Activated naive CD8-positive, alpha-beta T cell treated with anti-CD3 and anti-CD28 coated beads for 36 hours (primary cell): ENCODE measurements around the gene MTX1. TPM values are rescaled to one million over a fixed set of nuclear protein-coding genes. Genes with fewer than 3 reads are reported as not detected.
A peak's percentile ranks its signal among the peaks of the same experiment; 100 is the strongest.
"Not testable (repeated sequence)": the region's sequence is repeated elsewhere in the genome, so short reads cannot be mapped to it uniquely, and the experiment has no call there.

Experiments
- DNase-seq: peaks from one replicate; pipeline ENCODE4 v3.0.0; 2021
- H3K27ac Mint-ChIP-seq: one replicate; pipeline ENCODE4 v1.8.0; 2022; ENCODE audit warnings: mild to moderate bottlenecking, moderate library complexity, mixed read lengths
- H3K27me3 Mint-ChIP-seq: one replicate; pipeline ENCODE4 v1.8.0; 2022; ENCODE audit warnings: mild to moderate bottlenecking, mixed read lengths
- H3K36me3 Mint-ChIP-seq: one replicate; pipeline ENCODE4 v1.8.0; 2021; ENCODE audit warnings: mild to moderate bottlenecking, mixed read lengths
- H3K4me1 Mint-ChIP-seq: one replicate; pipeline ENCODE4 v1.8.0; 2021; ENCODE audit warnings: mixed read lengths
- H3K4me3 Mint-ChIP-seq: one replicate; pipeline ENCODE4 v1.8.0; 2022; ENCODE audit warnings: mild to moderate bottlenecking, moderate library complexity, mixed read lengths
- H3K9me3 Mint-ChIP-seq: one replicate; pipeline ENCODE4 v1.8.0; 2022; ENCODE audit warnings: mixed read lengths
- total RNA-seq, 2 experiments: library from RNA; stranded (reverse); gene quantifications; one replicate each; pipeline ENCODE4 v1.2.3, GENCODE V29; 2021

MTX1 gene
- total RNA-seq, 2 experiments from 2014 or later, result 68.0 to 72.5 TPM

DNA sequence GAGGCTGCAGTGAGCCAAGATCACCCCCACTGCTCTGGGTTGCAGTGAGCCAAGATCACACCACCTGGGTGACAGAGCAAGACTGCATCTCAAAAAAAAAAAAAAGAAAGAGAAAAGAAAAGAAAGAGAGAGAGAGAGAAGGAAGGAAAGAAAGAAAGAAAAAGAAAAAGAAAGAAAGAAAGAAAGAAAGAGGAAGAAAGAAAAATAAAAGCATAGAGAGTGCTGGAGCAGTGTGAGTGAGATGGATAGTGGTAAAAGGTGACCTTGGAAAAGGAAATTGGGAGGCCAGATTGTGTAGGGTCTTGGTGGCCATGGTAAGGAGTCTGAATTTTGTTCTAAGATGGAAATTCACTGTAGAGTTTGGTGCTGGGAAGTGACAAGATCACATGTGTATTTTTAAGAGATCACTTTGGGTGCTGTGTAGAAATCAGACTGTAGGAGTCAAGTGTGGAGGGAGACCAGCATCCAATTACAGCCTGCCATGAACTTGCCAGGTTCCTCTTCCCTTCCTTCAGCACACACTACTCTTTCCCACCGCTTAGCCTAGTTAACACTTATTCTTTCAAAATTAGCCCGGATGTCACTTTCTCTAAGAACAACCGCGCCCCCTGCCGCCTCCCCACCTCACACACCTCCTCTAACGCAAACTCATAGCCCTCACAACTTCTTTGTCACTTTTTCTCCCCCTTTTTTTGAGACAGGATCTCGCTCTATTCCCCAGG is 17.9 kb downstream of the MTX1 start:
- Mint-ChIP-seq H3K4me3 (peak overlapping the region; percentile 95), H3K36me3 (peaks cover 12% of the 10 kb centered on the region), H3K27ac (peak overlapping the region; percentile 97), H3K9me3 (no peaks in the 10 kb centered on the region), H3K4me1 (peaks cover 22% of the 10 kb centered on the region), H3K27me3 (no peaks in the 10 kb centered on the region)
- peak; percentile 74 for DNase-seq

DNA sequence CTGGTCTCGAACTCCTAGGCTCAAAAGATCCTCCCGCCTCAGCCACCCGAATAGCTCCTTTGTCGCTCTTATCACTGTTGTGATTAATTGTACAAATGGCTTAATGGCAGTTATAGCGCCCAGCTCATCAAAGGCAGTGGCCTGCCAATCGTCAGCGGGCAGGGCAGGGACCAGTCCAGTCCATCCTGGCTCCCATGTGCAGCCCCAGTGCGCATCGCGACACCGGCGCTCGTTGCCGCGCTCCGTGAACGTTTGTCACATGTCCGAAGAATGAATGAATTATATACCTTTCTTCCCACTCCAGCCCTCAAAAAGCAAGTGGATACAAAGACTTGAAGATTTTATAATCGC is 18.4 kb downstream of the MTX1 start:
- DNase-seq, result peak; percentile 67
- H3K4me3 Mint-ChIP-seq, result peak overlapping the region; percentile 95
- peaks cover 12% of the 10 kb centered on the region for H3K36me3 Mint-ChIP-seq
- peak overlapping the region; percentile 97 for H3K27ac Mint-ChIP-seq
- H3K4me1 Mint-ChIP-seq, result peaks cover 22% of the 10 kb centered on the region
- no peaks in the 10 kb centered on the region for H3K9me3 Mint-ChIP-seq
- H3K27me3 Mint-ChIP-seq, result no peaks in the 10 kb centered on the region

GRCh38 chr1:155227261-155228095 is 19.0 kb downstream of the MTX1 start:
- H3K27me3 Mint-ChIP-seq, result no peaks in the 10 kb centered on the region
- no peaks in the 10 kb centered on the region for H3K9me3 Mint-ChIP-seq
- peaks cover 12% of the 10 kb centered on the region for H3K36me3 Mint-ChIP-seq
- peaks cover 22% of the 10 kb centered on the region for H3K4me1 Mint-ChIP-seq
- DNase-seq, result peak; percentile 99
- H3K4me3 Mint-ChIP-seq, result peak overlapping the region; percentile 95
- peak overlapping the region; percentile 97 for H3K27ac Mint-ChIP-seq

DNA sequence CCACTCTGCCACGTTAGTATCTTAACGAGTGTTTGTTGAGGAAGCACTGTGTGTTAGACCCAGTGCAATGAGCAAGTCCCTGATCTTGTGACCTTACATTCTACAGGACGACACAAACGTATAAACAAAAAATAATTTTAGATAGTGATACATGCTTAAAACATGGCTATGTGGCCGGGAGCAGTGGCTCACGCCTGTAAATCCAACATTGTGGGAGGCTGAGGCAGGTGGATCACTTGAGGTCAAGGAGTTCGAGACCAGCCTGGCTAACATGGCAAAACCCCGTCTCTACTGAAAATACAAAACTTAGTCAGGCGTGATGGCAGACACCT is 19.6 kb downstream of the MTX1 start:
- peak overlapping the region; percentile 95 for H3K4me3 Mint-ChIP-seq
- DNase-seq, result no peak
- H3K27ac Mint-ChIP-seq, result peak overlapping the region; percentile 97
- no peaks in the 10 kb centered on the region for H3K9me3 Mint-ChIP-seq
- peaks cover 22% of the 10 kb centered on the region for H3K4me1 Mint-ChIP-seq
- H3K36me3 Mint-ChIP-seq, result peaks cover 12% of the 10 kb centered on the region
- no peaks in the 10 kb centered on the region for H3K27me3 Mint-ChIP-seq

GRCh38 chr1:155231302-155231701 is 22.8 kb downstream of the MTX1 start:
- H3K9me3 Mint-ChIP-seq, H3K4me3 Mint-ChIP-seq, H3K27ac Mint-ChIP-seq, H3K27me3 Mint-ChIP-seq, H3K36me3 Mint-ChIP-seq, DNase-seq: not testable (repeated sequence)
- H3K4me1 Mint-ChIP-seq, result peaks cover 12% of the 10 kb centered on the region

DNA sequence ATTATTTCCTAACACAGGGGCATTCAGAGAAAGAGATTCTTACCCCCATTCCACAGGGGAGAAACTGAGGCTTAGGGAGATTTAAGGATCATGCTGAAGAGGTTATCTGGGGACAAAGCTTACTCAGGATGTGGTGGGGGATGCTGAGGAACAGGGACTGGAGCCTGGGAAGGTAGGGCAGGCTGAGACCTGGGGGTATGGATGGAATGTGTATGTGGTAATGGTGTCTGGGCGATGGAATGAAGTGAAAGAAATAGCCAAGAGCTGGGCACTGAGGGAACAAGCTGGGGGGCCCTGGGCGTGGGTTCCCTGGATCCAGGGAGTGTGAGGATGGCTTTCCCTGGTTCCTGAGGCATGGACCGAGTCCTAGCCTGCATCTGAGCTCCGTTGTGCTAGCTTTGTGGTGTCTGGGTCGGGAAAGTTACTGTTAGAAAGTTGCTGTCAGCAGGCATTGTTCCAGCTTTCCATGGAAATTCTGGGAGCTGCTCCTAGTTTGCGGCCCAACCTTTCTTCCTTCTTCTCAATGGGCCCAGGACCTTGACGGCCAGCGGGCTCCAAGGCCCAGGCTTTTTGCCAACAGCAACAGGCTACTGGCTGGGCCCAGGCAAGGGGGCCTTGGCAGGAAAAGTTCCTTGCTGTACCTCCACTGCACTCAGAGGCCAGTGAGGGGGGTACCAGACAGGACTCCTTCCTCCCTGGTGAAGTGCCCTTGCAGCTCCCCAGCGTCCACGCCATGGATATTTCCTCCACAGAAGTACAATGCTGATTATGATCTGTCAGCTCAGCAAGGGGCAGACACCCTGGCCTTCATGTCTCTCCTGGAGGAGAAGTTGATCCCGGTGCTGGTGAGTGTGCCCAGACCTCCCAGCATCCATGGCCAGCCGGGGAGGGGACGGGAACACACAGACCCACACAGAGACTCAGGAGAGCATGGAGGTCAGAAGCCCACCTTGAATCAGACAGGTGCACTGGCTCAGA is 23.8 kb downstream of the MTX1 start:
- H3K27ac Mint-ChIP-seq, H3K9me3 Mint-ChIP-seq, H3K4me1 Mint-ChIP-seq, H3K36me3 Mint-ChIP-seq, H3K27me3 Mint-ChIP-seq, H3K4me3 Mint-ChIP-seq, DNase-seq: not testable (repeated sequence)

GRCh38 chr1:155233502-155233901 is 25.0 kb downstream of the MTX1 start:
- not testable (repeated sequence) for DNase-seq, H3K27ac Mint-ChIP-seq, H3K27me3 Mint-ChIP-seq, H3K4me3 Mint-ChIP-seq, H3K4me1 Mint-ChIP-seq, H3K9me3 Mint-ChIP-seq, H3K36me3 Mint-ChIP-seq

GRCh38 chr1:155235375-155235774 is 26.9 kb downstream of the MTX1 start:
- H3K27me3 Mint-ChIP-seq, H3K27ac Mint-ChIP-seq, H3K36me3 Mint-ChIP-seq, H3K4me3 Mint-ChIP-seq, H3K9me3 Mint-ChIP-seq, DNase-seq, H3K4me1 Mint-ChIP-seq: not testable (repeated sequence)

GRCh38 chr1:155236451-155236850 is 28.0 kb downstream of the MTX1 start:
- Mint-ChIP-seq H3K27me3 (no peaks in the 10 kb centered on the region), H3K4me3 (no peak overlapping the region), H3K9me3 (no peaks in the 10 kb centered on the region), H3K4me1 (peaks cover 9% of the 10 kb centered on the region), H3K27ac (no peak overlapping the region), H3K36me3 (peaks cover 4% of the 10 kb centered on the region)
- no peak for DNase-seq

- Mint-ChIP-seq H3K27ac (peak overlapping the region; percentile 82), H3K4me3 (peak overlapping the region; percentile 83), H3K4me1 (peaks cover 31% of the 10 kb centered on the region), H3K36me3 (peaks cover 24% of the 10 kb centered on the region), H3K27me3 (peaks cover 4% of the 10 kb centered on the region), H3K9me3 (no peaks in the 10 kb centered on the region)
- peak; percentile 58 for DNase-seq
Measured at GRCh38 chr1:155241069-155241679, 32.7 kb downstream of the MTX1 start.

DNA sequence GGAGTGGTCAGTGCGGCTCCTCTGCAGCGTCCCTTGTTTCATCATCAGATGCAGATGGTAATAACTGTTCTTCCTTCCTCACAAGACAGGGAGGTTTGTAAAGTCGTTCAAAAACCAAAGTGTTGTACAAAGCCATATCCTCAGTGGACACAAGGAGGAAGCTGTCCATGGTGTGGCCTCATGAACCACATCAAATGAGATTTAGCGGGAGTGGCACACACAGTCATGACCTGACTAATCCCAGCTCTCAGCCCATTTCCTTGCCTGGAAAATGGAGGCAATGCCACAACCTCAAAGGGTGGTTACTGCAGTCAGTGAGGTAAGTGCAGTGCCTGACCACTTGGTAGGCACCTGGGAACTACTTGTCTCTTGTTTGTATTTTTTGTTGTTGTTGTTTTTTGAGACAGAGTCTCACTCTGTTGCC is 33.4 kb downstream of the MTX1 start:
- Mint-ChIP-seq H3K27me3 (peaks cover 4% of the 10 kb centered on the region), H3K36me3 (peaks cover 25% of the 10 kb centered on the region), H3K4me3 (peak overlapping the region; percentile 52), H3K4me1 (peaks cover 33% of the 10 kb centered on the region), H3K9me3 (no peaks in the 10 kb centered on the region), H3K27ac (peak overlapping the region; percentile 82)
- no peak for DNase-seq

GRCh38 chr1:155242805-155243358 is 34.4 kb downstream of the MTX1 start:
- Mint-ChIP-seq H3K4me1 (peaks cover 33% of the 10 kb centered on the region), H3K36me3 (peaks cover 25% of the 10 kb centered on the region), H3K9me3 (no peaks in the 10 kb centered on the region), H3K27me3 (peaks cover 4% of the 10 kb centered on the region), H3K4me3 (peak overlapping the region; percentile 95), H3K27ac (peak overlapping the region; percentile 84)
- no peak for DNase-seq

- peaks cover 4% of the 10 kb centered on the region for H3K27me3 Mint-ChIP-seq
- no peaks in the 10 kb centered on the region for H3K9me3 Mint-ChIP-seq
- H3K4me1 Mint-ChIP-seq, result peaks cover 33% of the 10 kb centered on the region
- DNase-seq, result peak; percentile 99
- H3K36me3 Mint-ChIP-seq, result peaks cover 24% of the 10 kb centered on the region
- peak overlapping the region; percentile 84 for H3K27ac Mint-ChIP-seq
- peak overlapping the region; percentile 95 for H3K4me3 Mint-ChIP-seq
Measured at GRCh38 chr1:155244368-155245162, 36.1 kb downstream of the MTX1 start.

- Mint-ChIP-seq H3K4me3 (peak overlapping the region; percentile 95), H3K9me3 (no peaks in the 10 kb centered on the region), H3K27me3 (peaks cover 4% of the 10 kb centered on the region), H3K36me3 (peaks cover 24% of the 10 kb centered on the region), H3K27ac (peak overlapping the region; percentile 84), H3K4me1 (peaks cover 33% of the 10 kb centered on the region)
- DNase-seq, result no peak
Measured at GRCh38 chr1:155245163-155245524, 36.6 kb downstream of the MTX1 start.
